GM12878 (cell line): ENCODE results near the gene PES1. TPM values are rescaled to one million over a fixed set of nuclear protein-coding genes. Genes with fewer than 3 reads are reported as not detected.

Experiments used
- CEBPB ChIP-seq, 2 experiments: fragments of 150-350 bp in 1 of 2; IDR thresholded peaks; 2 replicates each; pipeline ENCODE4 v1.6.1; 2012 to 2014; ENCODE audit warnings: low read depth in 2 of 2, low read length in 2 of 2, borderline replicate concordance in 1 of 2, inconsistent platforms in 1 of 2
- CREM ChIP-seq: IDR thresholded peaks from 2 replicates; pipeline ENCODE4 v1.6.1; 2014; ENCODE audit warnings: antibody characterized with exemption, low read depth
- CUX1 ChIP-seq: IDR thresholded peaks from 2 replicates; pipeline ENCODE4 v1.6.1; 2012; ENCODE audit warnings: improper control_type of control experiment, low read depth, low read length; ENCODE audit not compliant: insufficient replicate concordance
- HDAC2 ChIP-seq: fragments of 200-600 bp; sonication (generic); IDR thresholded peaks from 2 replicates; pipeline ENCODE4 v1.6.1; 2017
- IKZF2 ChIP-seq, 2 experiments: fragments of 450-650 bp; IDR thresholded peaks; 2 replicates each; pipeline ENCODE4 v1.6.1; 2017; ENCODE audit warnings: mild to moderate bottlenecking in 2 of 2, moderate library complexity in 2 of 2
- MEF2A ChIP-seq: IDR thresholded peaks from 2 replicates; pipeline ENCODE4 v1.6.1; 2011; ENCODE audit warnings: low read depth, mild to moderate bottlenecking, low read length, moderate library complexity; ENCODE audit not compliant: insufficient read depth
- NR2F1 ChIP-seq: fragments of 450-650 bp; conservative IDR thresholded peaks from 2 replicates; pipeline ENCODE4 v1.6.1; 2017; ENCODE audit warnings: mild to moderate bottlenecking
- SMAD1 ChIP-seq: fragments of 450-650 bp; IDR thresholded peaks from 2 replicates; pipeline ENCODE4 v1.6.1; 2018; ENCODE audit warnings: mild to moderate bottlenecking, low read depth; ENCODE audit not compliant: partially characterized antibody
- SMARCA5 ChIP-seq: fragments of 450-650 bp; IDR thresholded peaks from 2 replicates; pipeline ENCODE4 v1.6.1; 2017; ENCODE audit warnings: mild to moderate bottlenecking
- SREBF2 ChIP-seq: IDR thresholded peaks from 2 replicates; pipeline ENCODE4 v1.6.1; 2012; ENCODE audit warnings: mild to moderate bottlenecking, low read length
- TCF12 ChIP-seq: IDR thresholded peaks from 2 replicates; pipeline ENCODE4 v1.6.1; 2011; ENCODE audit warnings: low read depth, mild to moderate bottlenecking, low read length
- TCF3 ChIP-seq: IDR thresholded peaks from 2 replicates; pipeline ENCODE4 v1.6.1; 2012; ENCODE audit warnings: low read depth, mild to moderate bottlenecking, low read length, borderline replicate concordance; ENCODE audit not compliant: insufficient read depth
- ZBED1 ChIP-seq: IDR thresholded peaks from 2 replicates; pipeline ENCODE4 v1.6.1; 2016; ENCODE audit warnings: borderline replicate concordance
- ZNF24 ChIP-seq: fragments of 450-650 bp; IDR thresholded peaks from 2 replicates; pipeline ENCODE4 v1.6.1; 2017; ENCODE audit warnings: antibody characterized with exemption, mild to moderate bottlenecking
- polyA plus RNA-seq, 11 experiments: library from polyadenylated mRNA; depleted of rRNA in 4 of 11; unstranded in 6 of 11; stranded (reverse) in 5 of 11; fragments of >200 nt; fragmentation: Nextera tagmentation in 4 of 11; fragmentation: Illumina TruSeq in 1 of 11; extraction: Ambion mirVana in 4 of 11; extraction: Trizol in 1 of 11; gene quantifications; 1 replicate in 1 of 11; 2 replicates in 10 of 11; pipeline versions ENCODE4 v1.2.1 to v1.2.3, GENCODE V29; 2011 to 2016; ENCODE audit warnings: inconsistent platforms in 2 of 11, missing spikeins in 2 of 11, low read depth in 1 of 11
- total RNA-seq, 4 experiments: library from RNA; depleted of rRNA in 3 of 4; stranded (reverse); fragments of >200 nt in 3 of 4; fragmentation: Illumina TruSeq in 1 of 4; extraction: Trizol in 1 of 4; gene quantifications; 2 replicates each; pipeline versions ENCODE4 v1.2.1 to v1.2.3, GENCODE V29; 2013 to 2021
- TF ChIP-seq, protein P1 (sequence below): IDR thresholded peaks from 2 replicates; pipeline ENCODE4 v1.6.1; 2011; ENCODE audit warnings: low read depth, mild to moderate bottlenecking, low read length, moderate library complexity, borderline replicate concordance; ENCODE audit errors: extremely low read depth
- TF ChIP-seq, protein P2 (sequence below): fragments of 450-650 bp; IDR thresholded peaks from 2 replicates; pipeline ENCODE4 v1.6.1; 2016; ENCODE audit warnings: mild to moderate bottlenecking
- TF ChIP-seq, protein P3 (sequence below): fragments of 450-650 bp; IDR thresholded peaks from 2 replicates; pipeline ENCODE4 v1.6.1; 2014; ENCODE audit warnings: mild to moderate bottlenecking
- TF ChIP-seq, protein P4 (sequence below): fragments of 450-650 bp; formaldehyde crosslinking; IDR thresholded peaks from 2 replicates; pipeline ENCODE4 v1.5.0; 2022; ENCODE audit warnings: mild to moderate bottlenecking, missing genetic modification characterization

The PES1 gene
- total and polyA plus RNA-seq, 10 of the 15 experiments (the other 5 are each of a cell fraction or from before 2014, with no cell fraction given): 6.9 to 139 (median 106) TPM

DNA sequence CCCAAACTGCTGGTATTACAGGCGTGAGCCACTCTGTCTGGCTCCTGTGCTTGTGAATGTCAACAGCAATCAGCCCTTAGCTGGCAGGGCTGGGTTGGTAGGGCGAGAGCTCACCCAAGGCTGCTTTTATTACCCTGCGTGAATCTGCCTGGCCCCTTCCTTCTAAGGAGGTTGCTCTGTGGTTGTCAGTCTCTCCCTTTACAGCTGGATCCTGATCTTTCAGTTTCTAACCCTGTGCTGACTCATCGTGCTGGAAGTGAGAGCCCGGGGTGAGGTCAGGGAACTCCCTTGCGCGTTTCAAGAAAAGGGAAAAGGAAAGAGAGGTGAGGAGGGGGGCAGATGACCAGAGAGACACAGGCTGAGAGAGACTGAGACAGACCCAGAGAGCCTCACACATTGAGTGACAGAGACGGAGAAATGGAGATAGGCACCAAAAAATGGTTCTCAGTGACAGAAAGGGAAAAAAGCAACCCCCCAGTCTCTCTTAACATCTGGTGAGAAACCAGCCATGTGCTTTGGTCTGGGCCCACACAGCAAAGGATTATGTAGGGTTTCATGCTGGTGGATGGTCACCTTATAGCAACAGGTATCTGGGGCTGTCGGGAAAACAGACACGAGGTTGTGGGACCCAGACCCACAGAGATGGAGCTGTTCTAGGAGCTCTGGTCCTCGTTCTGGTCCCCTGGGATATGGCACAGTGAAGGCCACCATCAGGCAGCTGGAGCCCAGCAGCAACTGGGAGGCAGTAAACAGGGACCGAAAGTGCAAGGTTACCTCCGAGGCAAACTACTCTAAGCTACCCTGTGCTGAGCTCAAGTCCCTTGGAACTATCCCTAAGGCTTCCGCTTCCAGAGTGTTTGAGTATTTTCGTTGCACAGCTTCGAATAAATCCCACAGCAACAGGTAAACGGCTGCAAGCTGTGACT is 17.8 kb upstream of the PES1 start (continued):
- TF ChIP-seq, protein P1, sequence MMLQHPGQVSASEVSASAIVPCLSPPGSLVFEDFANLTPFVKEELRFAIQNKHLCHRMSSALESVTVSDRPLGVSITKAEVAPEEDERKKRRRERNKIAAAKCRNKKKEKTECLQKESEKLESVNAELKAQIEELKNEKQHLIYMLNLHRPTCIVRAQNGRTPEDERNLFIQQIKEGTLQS: no peak
- TF ChIP-seq SMAD1 (no peak), HDAC2 (no peak), CEBPB (IDR thresholded peaks at IDR 0.05; ENCODE audit: borderline replicate concordance in 1 of 2, low read depth in 2 of 2, low read length in 2 of 2) (no peak), SMARCA5 (no peak), NR2F1 (peak; percentile 63), CREM (peak; percentile 62; the same call in 1 of the 2 replicates), ZBED1 (no peak), CUX1 (no peak), ZNF24 (no peak), TCF12 (0 out of 2 replicates have a peak, but pooled peaks have one; percentile 61), SREBF2 (no peak), TCF3 (no peak), IKZF2 (IDR thresholded peaks at IDR 0.05) (peak; percentile 95 to 96), MEF2A (0 out of 2 replicates have a peak, but pooled peaks have one; percentile 23)
- TF ChIP-seq, protein P2, sequence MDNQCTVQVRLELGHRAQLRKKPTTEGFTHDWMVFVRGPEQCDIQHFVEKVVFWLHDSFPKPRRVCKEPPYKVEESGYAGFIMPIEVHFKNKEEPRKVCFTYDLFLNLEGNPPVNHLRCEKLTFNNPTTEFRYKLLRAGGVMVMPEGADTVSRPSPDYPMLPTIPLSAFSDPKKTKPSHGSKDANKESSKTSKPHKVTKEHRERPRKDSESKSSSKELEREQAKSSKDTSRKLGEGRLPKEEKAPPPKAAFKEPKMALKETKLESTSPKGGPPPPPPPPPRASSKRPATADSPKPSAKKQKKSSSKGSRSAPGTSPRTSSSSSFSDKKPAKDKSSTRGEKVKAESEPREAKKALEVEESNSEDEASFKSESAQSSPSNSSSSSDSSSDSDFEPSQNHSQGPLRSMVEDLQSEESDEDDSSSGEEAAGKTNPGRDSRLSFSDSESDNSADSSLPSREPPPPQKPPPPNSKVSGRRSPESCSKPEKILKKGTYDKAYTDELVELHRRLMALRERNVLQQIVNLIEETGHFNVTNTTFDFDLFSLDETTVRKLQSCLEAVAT: no peak
- TF ChIP-seq, protein P3, sequence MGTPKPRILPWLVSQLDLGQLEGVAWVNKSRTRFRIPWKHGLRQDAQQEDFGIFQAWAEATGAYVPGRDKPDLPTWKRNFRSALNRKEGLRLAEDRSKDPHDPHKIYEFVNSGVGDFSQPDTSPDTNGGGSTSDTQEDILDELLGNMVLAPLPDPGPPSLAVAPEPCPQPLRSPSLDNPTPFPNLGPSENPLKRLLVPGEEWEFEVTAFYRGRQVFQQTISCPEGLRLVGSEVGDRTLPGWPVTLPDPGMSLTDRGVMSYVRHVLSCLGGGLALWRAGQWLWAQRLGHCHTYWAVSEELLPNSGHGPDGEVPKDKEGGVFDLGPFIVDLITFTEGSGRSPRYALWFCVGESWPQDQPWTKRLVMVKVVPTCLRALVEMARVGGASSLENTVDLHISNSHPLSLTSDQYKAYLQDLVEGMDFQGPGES: no peak
- TF ChIP-seq, protein P4, sequence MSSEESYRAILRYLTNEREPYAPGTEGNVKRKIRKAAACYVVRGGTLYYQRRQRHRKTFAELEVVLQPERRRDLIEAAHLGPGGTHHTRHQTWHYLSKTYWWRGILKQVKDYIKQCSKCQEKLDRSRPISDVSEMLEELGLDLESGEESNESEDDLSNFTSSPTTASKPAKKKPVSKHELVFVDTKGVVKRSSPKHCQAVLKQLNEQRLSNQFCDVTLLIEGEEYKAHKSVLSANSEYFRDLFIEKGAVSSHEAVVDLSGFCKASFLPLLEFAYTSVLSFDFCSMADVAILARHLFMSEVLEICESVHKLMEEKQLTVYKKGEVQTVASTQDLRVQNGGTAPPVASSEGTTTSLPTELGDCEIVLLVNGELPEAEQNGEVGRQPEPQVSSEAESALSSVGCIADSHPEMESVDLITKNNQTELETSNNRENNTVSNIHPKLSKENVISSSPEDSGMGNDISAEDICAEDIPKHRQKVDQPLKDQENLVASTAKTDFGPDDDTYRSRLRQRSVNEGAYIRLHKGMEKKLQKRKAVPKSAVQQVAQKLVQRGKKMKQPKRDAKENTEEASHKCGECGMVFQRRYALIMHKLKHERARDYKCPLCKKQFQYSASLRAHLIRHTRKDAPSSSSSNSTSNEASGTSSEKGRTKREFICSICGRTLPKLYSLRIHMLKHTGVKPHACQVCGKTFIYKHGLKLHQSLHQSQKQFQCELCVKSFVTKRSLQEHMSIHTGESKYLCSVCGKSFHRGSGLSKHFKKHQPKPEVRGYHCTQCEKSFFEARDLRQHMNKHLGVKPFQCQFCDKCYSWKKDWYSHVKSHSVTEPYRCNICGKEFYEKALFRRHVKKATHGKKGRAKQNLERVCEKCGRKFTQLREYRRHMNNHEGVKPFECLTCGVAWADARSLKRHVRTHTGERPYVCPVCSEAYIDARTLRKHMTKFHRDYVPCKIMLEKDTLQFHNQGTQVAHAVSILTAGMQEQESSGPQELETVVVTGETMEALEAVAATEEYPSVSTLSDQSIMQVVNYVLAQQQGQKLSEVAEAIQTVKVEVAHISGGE (CRISPR knock-in tag): no peak
